Trophoblast cell (in vitro differentiated cells and primary cell): Measurements from ENCODE around the gene PRRC2C.
"Not testable (repeated sequence)": the region's sequence is repeated elsewhere in the genome, so short reads cannot be mapped to it uniquely, and the experiment has no call there.

Experiments
- DNase-seq, 2 donors: peaks; one replicate each; pipeline ENCODE4 v3.0.0-alpha.2; 2016
- H2AFZ ChIP-seq: 2 replicates; pipeline ENCODE4 v1.6.1; 2013; ENCODE audit warnings: low read length, moderate library complexity, mild to moderate bottlenecking; ENCODE audit not compliant: insufficient read depth, poor library complexity
- H2AK5ac ChIP-seq: 2 replicates; pipeline ENCODE4 v1.6.1; 2013; ENCODE audit warnings: mild to moderate bottlenecking, low read length
- H2BK120ac ChIP-seq: 2 replicates; pipeline ENCODE4 v1.6.1; 2013; ENCODE audit warnings: low read length, mild to moderate bottlenecking, moderate library complexity; ENCODE audit not compliant: insufficient read depth, poor library complexity
- H2BK12ac ChIP-seq: 2 replicates; pipeline ENCODE4 v1.6.1; 2013; ENCODE audit warnings: mild to moderate bottlenecking, low read length, moderate library complexity
- H2BK5ac ChIP-seq: 2 replicates; pipeline ENCODE4 v1.6.1; 2013; ENCODE audit warnings: low read length, low read depth, moderate library complexity, mild to moderate bottlenecking; ENCODE audit not compliant: poor library complexity
- H3K14ac ChIP-seq: 2 replicates; pipeline ENCODE4 v1.6.1; 2013; ENCODE audit warnings: mild to moderate bottlenecking, low read length
- H3K18ac ChIP-seq: 2 replicates; pipeline ENCODE4 v1.6.1; 2013; ENCODE audit warnings: mild to moderate bottlenecking, low read length
- H3K23ac ChIP-seq: 2 replicates; pipeline ENCODE4 v1.6.1; 2013; ENCODE audit warnings: low read length
- H3K27ac ChIP-seq: 2 replicates; pipeline ENCODE4 v1.5.1; 2013; ENCODE audit warnings: low read depth, mild to moderate bottlenecking, inconsistent platforms, low read length, moderate library complexity
- H3K27me3 ChIP-seq: 2 replicates; pipeline ENCODE4 v1.6.1; 2013; ENCODE audit warnings: inconsistent platforms, mild to moderate bottlenecking, low read length, moderate library complexity; ENCODE audit not compliant: insufficient read depth
- H3K36me3 ChIP-seq, 2 experiments: 1 replicate in 1 of 2; 2 replicates in 1 of 2; pipeline ENCODE4 v1.6.1; 2013; ENCODE audit warnings: low read length in 2 of 2, mild to moderate bottlenecking in 2 of 2, moderate library complexity in 1 of 2; ENCODE audit not compliant: insufficient read depth in 2 of 2, control insufficient read depth in 1 of 2
- H3K4ac ChIP-seq: 2 replicates; pipeline ENCODE4 v1.6.1; 2013; ENCODE audit warnings: low read depth, mild to moderate bottlenecking, low read length, moderate library complexity
- H3K4me1 ChIP-seq, 2 experiments: 1 replicate in 1 of 2; 2 replicates in 1 of 2; pipeline ENCODE4 v1.6.1; 2013; ENCODE audit warnings: low read length in 2 of 2, mild to moderate bottlenecking in 2 of 2, moderate library complexity in 1 of 2; ENCODE audit not compliant: insufficient read depth in 2 of 2, control insufficient read depth in 1 of 2
- H3K4me2 ChIP-seq: 2 replicates; pipeline ENCODE4 v1.6.1; 2013; ENCODE audit warnings: inconsistent platforms, mild to moderate bottlenecking, low read length, moderate library complexity
- H3K4me3 ChIP-seq: 2 replicates; pipeline ENCODE4 v1.5.1; 2013; ENCODE audit warnings: mild to moderate bottlenecking, low read depth, low read length, inconsistent platforms
- H3K79me1 ChIP-seq: one replicate; pipeline ENCODE4 v1.6.1; 2013; ENCODE audit warnings: low read length
- H3K79me2 ChIP-seq: 2 replicates; pipeline ENCODE4 v1.6.1; 2013; ENCODE audit warnings: low read length, mild to moderate bottlenecking; ENCODE audit not compliant: control insufficient read depth, insufficient read depth, poor library complexity
- H3K9ac ChIP-seq: 2 replicates; pipeline ENCODE4 v1.6.1; 2013; ENCODE audit warnings: mild to moderate bottlenecking, low read length
- H3K9me3 ChIP-seq: 2 replicates; pipeline ENCODE4 v1.6.1; 2013; ENCODE audit warnings: low read depth, mild to moderate bottlenecking, control low read depth, inconsistent platforms, low read length; ENCODE audit not compliant: insufficient read depth
- H4K12ac ChIP-seq: 2 replicates; pipeline ENCODE4 v1.6.1; 2013; ENCODE audit warnings: low read depth, mild to moderate bottlenecking, low read length, moderate library complexity
- H4K8ac ChIP-seq: 2 replicates; pipeline ENCODE4 v1.6.1; 2013; ENCODE audit warnings: low read depth, mild to moderate bottlenecking, low read length, moderate library complexity
- H4K91ac ChIP-seq: one replicate; pipeline ENCODE4 v1.6.1; 2013; ENCODE audit warnings: low read depth, mild to moderate bottlenecking, low read length, moderate library complexity
- WGBS: extraction: QIAGEN DNeasy Blood & Tissue Kit; methylation state at CpG from one replicate; pipeline ENCODE4 v1.1.7; 2013; ENCODE audit warnings: missing lambda C conversion rate; ENCODE audit not compliant: insufficient read length, insufficient coverage; ENCODE audit errors: extremely low coverage; 5-methylcytosine and 5-hydroxymethylcytosine counted together

The PRRC2C gene

GRCh38 chr1:171610385-171610784, 125.1 kb downstream of the PRRC2C start:
- H3K4me1 ChIP-seq, result no peaks in the 10 kb centered on the region
- no peaks in the 10 kb centered on the region for H3K79me1 ChIP-seq
- no peak overlapping the region for H3K18ac ChIP-seq
- H3K9ac ChIP-seq, result no peak overlapping the region
- H3K4ac ChIP-seq, result no peak overlapping the region
- no peak overlapping the region for H2AK5ac ChIP-seq
- no peak overlapping the region for H3K23ac ChIP-seq
- H3K4me2 ChIP-seq, result no peak overlapping the region
- H4K91ac ChIP-seq, result no peak overlapping the region
- H4K12ac ChIP-seq, result no peak overlapping the region
- peak in 1 of 2 donors; percentile 28 for DNase-seq
- WGBS, result no CpG with 5 or more reads among the region's 2 CpGs
- H2AFZ ChIP-seq, result no peak overlapping the region
- H3K27me3 ChIP-seq, result no peaks in the 10 kb centered on the region
- no peak overlapping the region for H4K8ac ChIP-seq
- no peak overlapping the region for H3K14ac ChIP-seq
- no peak overlapping the region for H2BK5ac ChIP-seq
- no peaks in the 10 kb centered on the region for H3K9me3 ChIP-seq
- H3K79me2 ChIP-seq, result no peaks in the 10 kb centered on the region
- H3K27ac ChIP-seq, result no peak overlapping the region
- H2BK12ac ChIP-seq, result no peak overlapping the region
- no peaks in the 10 kb centered on the region for H3K36me3 ChIP-seq
- H2BK120ac ChIP-seq, result no peak overlapping the region
- no peak overlapping the region for H3K4me3 ChIP-seq

- no peak overlapping the region for H3K4me2 ChIP-seq
- no CpG with 5 or more reads among the region's 2 CpGs for WGBS
These were observed 126.0 kb downstream of the PRRC2C start for GRCh38 chr1:171611306-171611705.

GRCh38 chr1:171613282-171613681, 128.0 kb downstream of the PRRC2C start:
- H3K18ac ChIP-seq, result no peak overlapping the region
- no peak overlapping the region for H3K14ac ChIP-seq
- H4K8ac ChIP-seq, result no peak overlapping the region
- H2AK5ac ChIP-seq, result no peak overlapping the region
- H2BK5ac ChIP-seq, result no peak overlapping the region
- no peaks in the 10 kb centered on the region for H3K9me3 ChIP-seq
- DNase-seq, result no peak
- no peak overlapping the region for H4K91ac ChIP-seq
- H3K27ac ChIP-seq, result no peak overlapping the region
- no peak overlapping the region for H3K4me2 ChIP-seq
- H2AFZ ChIP-seq, result no peak overlapping the region
- H2BK120ac ChIP-seq, result no peak overlapping the region
- H3K36me3 ChIP-seq, result no peaks in the 10 kb centered on the region
- no peak overlapping the region for H3K9ac ChIP-seq
- no peak overlapping the region for H3K4ac ChIP-seq
- no peaks in the 10 kb centered on the region for H3K79me1 ChIP-seq
- no CpG with 5 or more reads among the region's 1 CpG for WGBS
- H3K4me1 ChIP-seq, result no peaks in the 10 kb centered on the region
- no peak overlapping the region for H2BK12ac ChIP-seq
- H3K23ac ChIP-seq, result no peak overlapping the region
- no peaks in the 10 kb centered on the region for H3K79me2 ChIP-seq
- no peak overlapping the region for H4K12ac ChIP-seq
- H3K27me3 ChIP-seq, result no peaks in the 10 kb centered on the region
- no peak overlapping the region for H3K4me3 ChIP-seq

More at GRCh38 chr1:171611306-171611705, 126.0 kb downstream of the PRRC2C start:
- no peak overlapping the region for H2BK5ac ChIP-seq
- H3K79me2 ChIP-seq, result no peaks in the 10 kb centered on the region
- H3K9ac ChIP-seq, result no peak overlapping the region
- H2BK120ac ChIP-seq, result no peak overlapping the region
- H3K9me3 ChIP-seq, result no peaks in the 10 kb centered on the region
- no peak overlapping the region for H2BK12ac ChIP-seq
- H3K4ac ChIP-seq, result no peak overlapping the region
- H3K4me3 ChIP-seq, result no peak overlapping the region
- no peak overlapping the region for H2AFZ ChIP-seq
- no peak overlapping the region for H3K14ac ChIP-seq
- H3K4me1 ChIP-seq, result no peaks in the 10 kb centered on the region
- no peak overlapping the region for H4K8ac ChIP-seq
- no peaks in the 10 kb centered on the region for H3K36me3 ChIP-seq
- no peak overlapping the region for H3K23ac ChIP-seq
- H4K91ac ChIP-seq, result no peak overlapping the region
- no peak overlapping the region for H4K12ac ChIP-seq
- H2AK5ac ChIP-seq, result no peak overlapping the region
- no peak overlapping the region for H3K18ac ChIP-seq
- no peak for DNase-seq
- H3K27ac ChIP-seq, result no peak overlapping the region
- no peaks in the 10 kb centered on the region for H3K79me1 ChIP-seq
- no peaks in the 10 kb centered on the region for H3K27me3 ChIP-seq

GRCh38 chr1:171615122-171615906, 130.0 kb downstream of the PRRC2C start:
- no CpG with 5 or more reads among the region's 14 CpGs for WGBS

More at GRCh38 chr1:171615122-171615906, 130.0 kb downstream of the PRRC2C start:
- H3K14ac ChIP-seq, H3K9ac ChIP-seq, H3K27ac ChIP-seq, H3K4me1 ChIP-seq, H3K4ac ChIP-seq, H3K36me3 ChIP-seq, H3K4me3 ChIP-seq, DNase-seq, H2BK12ac ChIP-seq, H3K79me1 ChIP-seq, H4K8ac ChIP-seq, H2BK5ac ChIP-seq, H4K91ac ChIP-seq, H2BK120ac ChIP-seq, H3K79me2 ChIP-seq, H3K27me3 ChIP-seq, H3K18ac ChIP-seq, H3K23ac ChIP-seq, H3K4me2 ChIP-seq, H3K9me3 ChIP-seq, H4K12ac ChIP-seq, H2AFZ ChIP-seq, H2AK5ac ChIP-seq: not testable (repeated sequence)
